SU-DHL-6 (cell line): Measurements from ENCODE around the gene ACSL5.

Source experiments
- H2AFZ ChIP-seq: fragments of 200-600 bp; sonication (generic); 2 replicates; pipeline ENCODE4 v1.6.1; 2014; ENCODE audit warnings: low read depth, mild to moderate bottlenecking, moderate library complexity, mixed read lengths, antibody characterized with exemption, low read length; ENCODE audit not compliant: severe bottlenecking
- H3F3A ChIP-seq: fragments of 200-600 bp; shearing (Covaris generic); 2 replicates; pipeline ENCODE4 v1.6.0; 2016; ENCODE audit warnings: antibody characterized with exemption, mild to moderate bottlenecking; ENCODE audit not compliant: insufficient read depth
- H3K27ac ChIP-seq: fragments of 200-600 bp; sonication (generic); 2 replicates; pipeline ENCODE4 v1.5.1; 2016; ENCODE audit warnings: low read depth, mild to moderate bottlenecking, low read length, moderate library complexity, mixed read lengths
- H3K27me3 ChIP-seq: fragments of 200-600 bp; sonication (generic), shearing (Covaris generic); 2 replicates; pipeline ENCODE4 v1.6.0; 2014; ENCODE audit warnings: mild to moderate bottlenecking, low read length
- H3K36me3 ChIP-seq: fragments of 200-600 bp; sonication (generic); 2 replicates; pipeline ENCODE4 v1.6.1; 2014; ENCODE audit warnings: mild to moderate bottlenecking, low read length, mixed read lengths
- H3K4me2 ChIP-seq: fragments of 300-600, 200-600 bp; shearing (Covaris generic), sonication (generic); 2 replicates; pipeline ENCODE4 v1.6.0; 2014; ENCODE audit warnings: low read length, low read depth, mild to moderate bottlenecking; ENCODE audit not compliant: poor library complexity, severe bottlenecking
- H3K4me3 ChIP-seq: fragments of 200-600 bp; sonication (generic); 2 replicates; pipeline ENCODE4 v1.5.1; 2014; ENCODE audit warnings: antibody characterized with exemption, low read length, mild to moderate bottlenecking, mixed read lengths; ENCODE audit not compliant: insufficient read depth, poor library complexity, severe bottlenecking
- H3K79me2 ChIP-seq: fragments of 200-600 bp; sonication (generic); 2 replicates; pipeline ENCODE4 v1.6.1; 2014; ENCODE audit warnings: mild to moderate bottlenecking, low read length, moderate library complexity; ENCODE audit not compliant: insufficient read depth
- H3K9ac ChIP-seq: fragments of 200-600 bp; sonication (generic); 2 replicates; pipeline ENCODE4 v1.7.0; 2014; ENCODE audit warnings: mild to moderate bottlenecking, low read length
- H3K9me2 ChIP-seq: fragments of 200-600 bp; sonication (generic); replicated peaks from 2 replicates; pipeline ENCODE4 v1.6.1; 2014; ENCODE audit warnings: low read length; ENCODE audit not compliant: insufficient read depth
- H3K9me3 ChIP-seq: fragments of 200-600 bp; sonication (generic); 2 replicates; pipeline ENCODE4 v1.6.1; 2014; ENCODE audit warnings: low read length, mixed read lengths; ENCODE audit not compliant: insufficient read depth
- H4K20me1 ChIP-seq: fragments of 200-600 bp; sonication (generic); 2 replicates; pipeline ENCODE4 v1.6.1; 2014; ENCODE audit warnings: low read depth, mild to moderate bottlenecking, antibody characterized with exemption, low read length, moderate library complexity, mixed read lengths
- EZH2phosphoT487 ChIP-seq: fragments of 200-600 bp; sonication (generic), shearing (Covaris generic); conservative IDR thresholded peaks from 2 replicates; pipeline ENCODE4 v1.6.1; 2018; ENCODE audit warnings: mild to moderate bottlenecking, antibody characterized with exemption, low read length, moderate library complexity, mixed read lengths
- TF ChIP-seq, protein P1 (sequence below): fragments of 200-600 bp; sonication (generic); IDR thresholded peaks from one replicate; pipeline ENCODE4 v1.5.1; 2017; ENCODE audit warnings: antibody characterized with exemption, mild to moderate bottlenecking, low read length, moderate library complexity; ENCODE audit not compliant: insufficient read depth, poor library complexity, severe bottlenecking

The ACSL5 gene

GRCh38 chr10:112366992-112367391 lies 6.9 kb upstream of the ACSL5 start:
- H3K9ac ChIP-seq: no peak overlapping the region
- no peak overlapping the region for H3K4me3 ChIP-seq
- no peak overlapping the region for H3K4me2 ChIP-seq
- H3K9me2 ChIP-seq: no peaks in the 10 kb centered on the region
- H3F3A ChIP-seq: no peaks in the 10 kb centered on the region
- H3K27ac ChIP-seq: no peak overlapping the region
- no peak overlapping the region for H2AFZ ChIP-seq
- no peaks in the 10 kb centered on the region for H4K20me1 ChIP-seq
- no peaks in the 10 kb centered on the region for H3K79me2 ChIP-seq
- TF ChIP-seq, protein P1, sequence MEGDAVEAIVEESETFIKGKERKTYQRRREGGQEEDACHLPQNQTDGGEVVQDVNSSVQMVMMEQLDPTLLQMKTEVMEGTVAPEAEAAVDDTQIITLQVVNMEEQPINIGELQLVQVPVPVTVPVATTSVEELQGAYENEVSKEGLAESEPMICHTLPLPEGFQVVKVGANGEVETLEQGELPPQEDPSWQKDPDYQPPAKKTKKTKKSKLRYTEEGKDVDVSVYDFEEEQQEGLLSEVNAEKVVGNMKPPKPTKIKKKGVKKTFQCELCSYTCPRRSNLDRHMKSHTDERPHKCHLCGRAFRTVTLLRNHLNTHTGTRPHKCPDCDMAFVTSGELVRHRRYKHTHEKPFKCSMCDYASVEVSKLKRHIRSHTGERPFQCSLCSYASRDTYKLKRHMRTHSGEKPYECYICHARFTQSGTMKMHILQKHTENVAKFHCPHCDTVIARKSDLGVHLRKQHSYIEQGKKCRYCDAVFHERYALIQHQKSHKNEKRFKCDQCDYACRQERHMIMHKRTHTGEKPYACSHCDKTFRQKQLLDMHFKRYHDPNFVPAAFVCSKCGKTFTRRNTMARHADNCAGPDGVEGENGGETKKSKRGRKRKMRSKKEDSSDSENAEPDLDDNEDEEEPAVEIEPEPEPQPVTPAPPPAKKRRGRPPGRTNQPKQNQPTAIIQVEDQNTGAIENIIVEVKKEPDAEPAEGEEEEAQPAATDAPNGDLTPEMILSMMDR: no peak
- TF ChIP-seq EZH2phosphoT487: no peak
- H3K9me3 ChIP-seq: no peaks in the 10 kb centered on the region
- no peaks in the 10 kb centered on the region for H3K36me3 ChIP-seq
- no peaks in the 10 kb centered on the region for H3K27me3 ChIP-seq

DNA sequence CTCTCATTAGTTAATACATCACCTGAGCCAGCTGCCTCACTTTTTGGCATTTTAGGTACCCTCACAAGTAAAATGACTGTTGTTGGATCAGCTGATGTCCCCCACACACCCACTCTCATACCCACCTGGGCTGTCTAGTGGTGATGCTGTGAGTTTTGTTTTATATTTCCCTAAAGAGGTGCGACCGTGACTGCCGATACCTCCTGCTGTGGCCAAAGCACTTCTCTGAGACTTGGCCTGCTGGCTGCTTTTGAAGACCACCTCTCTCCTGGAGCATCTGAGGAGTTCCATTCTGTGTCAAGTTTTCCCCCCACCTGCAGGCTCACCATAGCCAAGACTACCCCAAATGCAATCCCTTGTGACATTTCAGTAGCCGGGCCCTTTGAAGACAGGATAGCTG lies 6.4 kb upstream of the ACSL5 start:
- Histone ChIP-seq H3K4me2 (no peak overlapping the region), H3K27ac (no peak overlapping the region), H3K9ac (no peak overlapping the region), H3K36me3 (no peaks in the 10 kb centered on the region), H3K4me3 (no peak overlapping the region), H3K9me3 (no peaks in the 10 kb centered on the region), H4K20me1 (no peaks in the 10 kb centered on the region), H3K9me2 (no peaks in the 10 kb centered on the region), H2AFZ (no peak overlapping the region), H3K79me2 (no peaks in the 10 kb centered on the region), H3F3A (no peaks in the 10 kb centered on the region), H3K27me3 (no peaks in the 10 kb centered on the region)
- TF ChIP-seq EZH2phosphoT487: no peak
- TF ChIP-seq, protein P1: no peak

- TF ChIP-seq, protein P1: no peak
- no peak for TF ChIP-seq EZH2phosphoT487
- H3K27me3 ChIP-seq: no peaks in the 10 kb centered on the region
- H3K36me3 ChIP-seq: no peaks in the 10 kb centered on the region
- H3K79me2 ChIP-seq: no peaks in the 10 kb centered on the region
- no peaks in the 10 kb centered on the region for H3K9me3 ChIP-seq
- H3K9me2 ChIP-seq: no peaks in the 10 kb centered on the region
- H3K9ac ChIP-seq: no peak overlapping the region
- H3K4me3 ChIP-seq: no peak overlapping the region
- H4K20me1 ChIP-seq: no peaks in the 10 kb centered on the region
- H3K27ac ChIP-seq: no peak overlapping the region
- no peaks in the 10 kb centered on the region for H3F3A ChIP-seq
- no peak overlapping the region for H2AFZ ChIP-seq
- no peak overlapping the region for H3K4me2 ChIP-seq
These were observed 4.2 kb upstream of the ACSL5 start for GRCh38 chr10:112369495-112370423.
